Lower leg skin (tissue), 3 donors: ENCODE results near the gene PANX3.

ENCODE experiments used
- POLR2A ChIP-seq, 2 donors: fragments of 450-650 bp; IDR thresholded peaks; one replicate each; pipeline ENCODE4 v1.6.1; 2016 to 2017; ENCODE audit warnings: antibody characterized with exemption in 2 of 2, mild to moderate bottlenecking in 1 of 2, moderate library complexity in 1 of 2
- TF ChIP-seq, protein P1 (sequence below), 3 donors: fragments of 450-650 bp; IDR thresholded peaks; one replicate each; pipeline ENCODE4 v1.5.1; 2016; ENCODE audit warnings: antibody characterized with exemption in 3 of 3, mild to moderate bottlenecking in 3 of 3, moderate library complexity in 2 of 3

GRCh38 chr11:124643042-124643604, 31.9 kb downstream of the PANX3 start:
- TF ChIP-seq, protein P1, sequence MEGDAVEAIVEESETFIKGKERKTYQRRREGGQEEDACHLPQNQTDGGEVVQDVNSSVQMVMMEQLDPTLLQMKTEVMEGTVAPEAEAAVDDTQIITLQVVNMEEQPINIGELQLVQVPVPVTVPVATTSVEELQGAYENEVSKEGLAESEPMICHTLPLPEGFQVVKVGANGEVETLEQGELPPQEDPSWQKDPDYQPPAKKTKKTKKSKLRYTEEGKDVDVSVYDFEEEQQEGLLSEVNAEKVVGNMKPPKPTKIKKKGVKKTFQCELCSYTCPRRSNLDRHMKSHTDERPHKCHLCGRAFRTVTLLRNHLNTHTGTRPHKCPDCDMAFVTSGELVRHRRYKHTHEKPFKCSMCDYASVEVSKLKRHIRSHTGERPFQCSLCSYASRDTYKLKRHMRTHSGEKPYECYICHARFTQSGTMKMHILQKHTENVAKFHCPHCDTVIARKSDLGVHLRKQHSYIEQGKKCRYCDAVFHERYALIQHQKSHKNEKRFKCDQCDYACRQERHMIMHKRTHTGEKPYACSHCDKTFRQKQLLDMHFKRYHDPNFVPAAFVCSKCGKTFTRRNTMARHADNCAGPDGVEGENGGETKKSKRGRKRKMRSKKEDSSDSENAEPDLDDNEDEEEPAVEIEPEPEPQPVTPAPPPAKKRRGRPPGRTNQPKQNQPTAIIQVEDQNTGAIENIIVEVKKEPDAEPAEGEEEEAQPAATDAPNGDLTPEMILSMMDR (IDR thresholded peaks at IDR 0.05): no peak
- no peak for TF ChIP-seq POLR2A (IDR thresholded peaks at IDR 0.05)
